SU-DHL-6 (cell line): Measurements from ENCODE around the gene BPIFA3.

ENCODE experiments used
- CTCF ChIP-seq: fragments of 200-600 bp; sonication (generic); IDR thresholded peaks from one replicate; pipeline ENCODE4 v1.5.1; 2017; ENCODE audit warnings: antibody characterized with exemption, mild to moderate bottlenecking, low read length, moderate library complexity; ENCODE audit not compliant: insufficient read depth, poor library complexity, severe bottlenecking
- EZH2phosphoT487 ChIP-seq: fragments of 200-600 bp; sonication (generic), shearing (Covaris generic); conservative IDR thresholded peaks from 2 replicates; pipeline ENCODE4 v1.6.1; 2018; ENCODE audit warnings: mild to moderate bottlenecking, antibody characterized with exemption, low read length, moderate library complexity, mixed read lengths

GRCh38 chr20:33240923-33241322 lies 23.8 kb downstream of the BPIFA3 start:
- TF ChIP-seq EZH2phosphoT487 (no peak), CTCF (no peak)
